Vagina (tissue), 2 donors: ENCODE measurements around the gene TMPRSS13.

Experiments
- CTCF ChIP-seq, 3 experiments: fragments of 450-650 bp in 2 of 3; fragments of 200-600 bp in 1 of 3; sonication (generic) in 1 of 3; IDR thresholded peaks; one replicate each; pipeline ENCODE4 v1.5.1; 2017 to 2019; ENCODE audit warnings: antibody characterized with exemption in 3 of 3, mild to moderate bottlenecking in 2 of 3, moderate library complexity in 2 of 3
- POLR2AphosphoS5 ChIP-seq, 2 donors: sonication (generic); formaldehyde crosslinking; IDR thresholded peaks; one replicate each; pipeline ENCODE4 v1.9.0; 2017; ENCODE audit warnings: antibody characterized with exemption in 2 of 2, mild to moderate bottlenecking in 2 of 2, low read depth in 1 of 2; ENCODE audit not compliant: insufficient read depth in 1 of 2

GRCh38 chr11:117932947-117933346 is 3.7 kb upstream of the TMPRSS13 start:
- TF ChIP-seq POLR2AphosphoS5 (IDR thresholded peaks at IDR 0.05; ENCODE audit: insufficient read depth in 1 of 2, low read depth in 1 of 2) = no peak
- TF ChIP-seq CTCF (IDR thresholded peaks at IDR 0.05) = no peak
